Amniotic stem cell (primary cell): ENCODE data around the gene SLC1A4.

Source experiments
- DNase-seq: peaks from one replicate; lab custom pipeline; 2025; lab: John Stamatoyannopoulos, UW

SLC1A4 gene

DNA sequence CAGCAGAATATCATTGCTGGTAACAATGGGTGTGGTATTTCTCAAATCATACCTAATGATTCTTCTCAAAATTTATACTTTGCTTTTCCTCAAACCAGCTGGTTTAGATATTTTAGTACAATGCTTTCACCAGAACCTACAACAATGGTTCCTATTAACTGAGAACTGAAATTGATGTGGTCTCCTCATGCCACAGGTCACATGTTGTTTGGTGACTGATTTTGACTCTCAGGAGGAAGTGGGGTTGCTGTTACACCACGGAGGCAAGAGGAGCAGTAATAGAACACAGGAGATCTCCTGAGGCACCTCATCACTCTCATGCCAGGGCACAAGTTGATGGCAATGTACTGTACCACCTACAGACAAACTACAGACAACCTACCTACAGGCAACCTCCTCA, 64.0 kb downstream of the SLC1A4 start:
- DNase-seq = no peak

- DNase-seq = no peak
These were observed 65.7 kb downstream of the SLC1A4 start for GRCh38 chr2:65054749-65055421.

DNA sequence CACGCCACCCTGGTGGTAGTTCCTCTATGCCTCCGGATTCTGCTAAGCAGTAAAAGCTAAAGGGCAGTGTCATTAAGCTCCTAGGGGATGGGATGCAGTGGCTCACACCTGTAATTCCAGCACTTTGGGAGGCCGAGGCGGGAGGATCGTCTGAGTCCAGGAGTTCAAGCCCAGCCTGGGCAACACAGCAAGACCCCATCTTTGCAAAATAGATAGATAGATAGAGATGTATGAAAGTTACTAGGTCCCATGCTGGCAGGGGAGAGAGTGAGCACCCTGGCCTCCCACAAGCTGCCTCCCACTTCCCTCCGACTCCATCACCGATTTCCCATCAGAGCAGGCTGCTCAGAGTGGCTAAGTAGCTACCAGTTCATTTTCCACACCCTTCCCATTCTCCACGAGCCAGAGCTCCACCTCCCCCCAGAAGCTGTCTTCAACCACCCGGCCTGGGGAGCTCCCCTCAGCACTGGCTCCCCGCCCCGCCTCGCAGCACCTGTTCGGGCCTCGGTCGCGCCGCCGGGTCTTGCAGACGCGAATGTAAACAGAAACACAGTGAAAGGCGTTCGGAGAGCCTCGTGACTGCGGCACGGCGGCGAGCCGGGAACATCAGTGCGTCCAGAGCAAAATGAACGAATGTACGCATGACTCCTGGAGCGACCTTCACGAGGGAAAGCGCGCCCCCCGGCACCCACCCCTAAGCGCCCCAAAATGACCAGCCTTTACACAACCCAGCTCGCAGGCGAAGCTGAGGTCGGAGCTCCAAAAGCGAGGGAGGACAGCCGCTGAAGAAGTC, 66.4 kb downstream of the SLC1A4 start:
- DNase-seq = no peak

GRCh38 chr2:65056215-65057053, 67.2 kb downstream of the SLC1A4 start, which contains the start of gene CEP68:
Gene CEP68 (plus strand): TSS chr2:65056416. CDS start chr2:65069445, 13,029 bp downstream.
- DNase-seq = peak; percentile 91

DNA sequence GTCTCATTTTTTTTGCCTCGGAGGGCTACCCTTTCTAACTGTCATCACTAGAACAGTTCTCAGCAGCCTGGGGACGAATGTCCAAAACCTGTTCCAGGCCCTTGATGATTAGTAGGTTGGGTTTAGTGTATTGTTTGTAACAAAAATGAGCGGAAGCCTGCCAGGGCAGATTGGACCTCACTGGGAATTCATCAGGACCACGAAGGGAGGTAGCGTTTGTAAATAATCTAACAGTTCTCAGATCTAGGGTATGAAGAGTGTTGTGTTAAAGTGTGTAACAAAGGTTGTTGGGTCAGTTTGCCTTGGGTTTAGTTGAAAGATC, 67.8 kb downstream of the SLC1A4 start:
- no peak for DNase-seq

DNA sequence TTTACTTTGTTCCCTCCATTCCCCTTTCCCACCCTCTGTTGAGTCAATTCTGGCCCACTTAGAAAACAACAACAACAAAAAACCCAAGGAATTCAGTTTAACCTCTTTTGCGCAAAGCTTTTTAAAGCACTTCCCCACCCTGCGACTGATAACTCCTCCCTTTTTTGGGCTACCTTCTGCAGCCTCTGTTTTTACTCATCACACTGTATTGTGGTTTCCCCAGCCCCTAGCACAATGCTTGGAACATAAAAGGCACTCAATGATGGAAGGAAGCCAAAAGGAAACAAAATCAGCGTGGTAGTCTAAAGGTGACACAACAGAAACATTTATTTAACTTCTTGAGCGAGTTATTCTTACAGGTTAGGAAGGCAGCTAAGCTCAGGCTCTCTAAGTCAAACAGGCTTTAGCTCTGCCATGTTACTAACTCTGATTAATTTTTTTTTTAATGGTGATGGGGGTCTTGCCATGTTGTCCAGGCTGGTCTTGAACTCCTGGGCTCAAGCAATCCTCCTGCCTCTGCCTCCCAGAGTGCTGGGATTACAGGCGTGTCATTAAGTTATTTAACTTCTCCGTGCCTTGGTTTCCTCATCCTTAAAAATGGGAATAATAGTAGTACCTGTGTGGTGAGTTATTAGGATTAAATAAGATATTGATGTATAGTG, 68.3 kb downstream of the SLC1A4 start:
- DNase-seq = no peak

DNA sequence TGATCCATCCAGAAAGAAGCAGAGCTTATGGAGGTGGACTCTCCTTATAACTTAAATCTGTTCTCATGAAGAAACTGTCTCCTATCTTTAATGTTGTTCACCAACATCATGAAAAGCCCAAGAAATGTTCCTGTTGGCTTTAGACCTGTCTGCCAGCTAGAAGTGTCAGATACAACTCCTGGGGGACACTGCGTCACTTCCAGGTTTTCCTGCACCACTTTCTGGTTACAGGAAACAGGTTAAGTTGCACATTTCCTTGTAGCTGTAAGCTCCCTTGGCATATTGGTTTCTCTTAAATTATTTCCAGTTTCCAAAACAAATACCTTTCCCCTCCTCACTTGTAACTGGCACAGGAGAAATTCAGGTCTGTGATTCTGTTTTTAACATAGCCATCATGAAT, 69.9 kb downstream of the SLC1A4 start:
- no peak for DNase-seq

DNA sequence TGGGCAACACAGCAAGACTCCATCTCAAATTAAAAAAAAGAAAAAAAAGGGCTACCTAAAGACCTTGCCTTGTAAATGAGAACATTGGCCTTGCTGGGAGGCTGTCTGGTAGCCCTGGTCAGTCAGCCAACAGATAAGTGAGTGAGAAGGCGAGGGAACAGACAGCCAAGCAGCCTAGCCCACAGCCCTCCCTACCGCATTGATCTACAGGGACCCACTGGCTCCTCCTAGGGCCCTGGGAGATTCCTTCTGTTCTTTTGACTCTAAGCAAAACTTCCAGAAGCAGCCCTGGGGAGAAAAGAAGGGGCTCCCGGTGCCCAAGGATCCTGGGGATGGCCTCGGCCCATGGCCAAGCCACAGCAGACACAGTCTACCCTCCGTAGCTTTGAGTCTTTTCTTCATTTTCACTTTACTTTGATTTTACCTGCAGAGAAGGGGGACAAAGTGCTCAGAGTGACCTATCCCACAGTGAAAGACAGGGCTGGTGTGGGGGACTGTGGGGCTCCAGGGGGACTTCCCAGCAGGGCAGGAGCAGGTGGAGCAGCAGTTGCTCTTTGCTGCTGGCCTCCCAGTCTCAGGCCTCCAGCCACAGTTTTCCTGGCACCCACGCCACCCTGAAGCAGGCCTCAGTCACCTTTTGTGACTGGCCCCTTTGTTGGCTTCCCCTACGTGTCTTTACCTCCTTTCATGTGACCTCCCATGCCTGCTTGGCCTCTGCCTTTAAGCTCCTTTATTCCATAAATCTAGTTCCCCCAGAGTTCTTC, 72.1 kb downstream of the SLC1A4 start:
- DNase-seq = no peak

DNA sequence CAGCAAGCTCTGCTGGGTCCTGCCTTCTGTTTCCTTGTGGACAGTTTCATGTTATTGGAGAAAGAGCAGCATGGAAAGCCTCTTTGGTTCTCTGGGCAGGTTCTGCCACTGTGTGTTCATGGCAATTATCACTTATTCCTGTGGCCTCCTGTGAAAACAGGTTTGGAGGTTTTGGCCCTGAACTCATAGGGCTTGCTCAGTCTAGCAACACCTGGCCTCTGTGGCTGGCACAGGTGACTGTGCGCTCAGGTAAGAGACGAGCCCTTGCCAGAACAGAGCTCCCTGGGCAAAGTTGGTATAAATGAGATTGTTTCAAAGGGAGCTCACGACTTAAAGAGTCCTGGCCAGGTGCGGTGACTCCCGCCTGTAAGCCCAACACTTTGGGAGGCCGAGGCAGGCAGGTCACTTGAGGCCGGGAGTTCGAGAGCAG, 72.7 kb downstream of the SLC1A4 start:
- DNase-seq = no peak

DNA sequence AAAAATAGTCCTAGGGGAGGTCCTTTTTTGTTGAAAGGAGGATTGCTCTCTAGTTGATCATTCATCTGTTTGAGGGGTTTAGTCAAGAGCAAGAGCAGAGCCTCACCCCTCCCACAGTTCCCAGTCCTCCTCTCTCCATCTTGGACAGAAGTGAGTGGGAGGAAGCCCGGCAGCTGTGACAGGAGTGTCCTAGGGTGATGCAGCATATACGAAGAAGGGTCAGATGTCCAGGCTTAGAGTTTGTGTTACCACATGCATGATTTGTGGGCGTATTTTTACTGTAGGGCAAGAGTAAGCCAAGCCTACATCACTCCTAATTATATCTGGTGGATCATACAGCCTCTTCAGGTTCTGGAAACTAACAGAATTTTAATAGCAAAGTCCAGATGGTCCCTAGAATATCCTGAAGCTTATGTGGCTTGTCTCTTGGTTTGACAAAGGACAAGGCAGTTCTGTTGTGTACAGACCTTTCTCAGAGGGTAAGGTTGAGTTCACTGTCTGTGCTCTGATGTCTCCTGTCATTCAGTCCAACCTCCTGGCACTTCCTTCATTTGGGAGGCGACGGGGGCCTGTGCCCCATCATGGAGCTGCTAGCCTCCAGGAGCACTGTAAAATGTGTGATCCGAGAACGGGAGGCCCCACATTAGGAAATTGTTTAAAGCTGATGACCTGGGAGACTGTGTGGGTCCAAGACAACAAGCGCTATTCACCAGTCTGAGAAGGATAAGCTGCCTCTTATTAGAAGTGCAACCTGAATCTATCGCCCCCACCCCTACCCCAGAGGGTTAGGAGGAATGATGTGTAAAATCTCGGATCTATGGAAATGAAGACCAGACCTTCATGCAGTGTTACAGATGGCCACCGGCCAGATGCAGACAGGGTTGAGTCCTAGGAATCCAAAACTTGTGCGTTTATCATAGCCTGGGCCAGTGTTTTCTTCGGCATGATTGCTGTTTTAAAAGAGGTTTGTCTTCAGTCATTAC, 73.9 kb downstream of the SLC1A4 start:
- no peak for DNase-seq

DNA sequence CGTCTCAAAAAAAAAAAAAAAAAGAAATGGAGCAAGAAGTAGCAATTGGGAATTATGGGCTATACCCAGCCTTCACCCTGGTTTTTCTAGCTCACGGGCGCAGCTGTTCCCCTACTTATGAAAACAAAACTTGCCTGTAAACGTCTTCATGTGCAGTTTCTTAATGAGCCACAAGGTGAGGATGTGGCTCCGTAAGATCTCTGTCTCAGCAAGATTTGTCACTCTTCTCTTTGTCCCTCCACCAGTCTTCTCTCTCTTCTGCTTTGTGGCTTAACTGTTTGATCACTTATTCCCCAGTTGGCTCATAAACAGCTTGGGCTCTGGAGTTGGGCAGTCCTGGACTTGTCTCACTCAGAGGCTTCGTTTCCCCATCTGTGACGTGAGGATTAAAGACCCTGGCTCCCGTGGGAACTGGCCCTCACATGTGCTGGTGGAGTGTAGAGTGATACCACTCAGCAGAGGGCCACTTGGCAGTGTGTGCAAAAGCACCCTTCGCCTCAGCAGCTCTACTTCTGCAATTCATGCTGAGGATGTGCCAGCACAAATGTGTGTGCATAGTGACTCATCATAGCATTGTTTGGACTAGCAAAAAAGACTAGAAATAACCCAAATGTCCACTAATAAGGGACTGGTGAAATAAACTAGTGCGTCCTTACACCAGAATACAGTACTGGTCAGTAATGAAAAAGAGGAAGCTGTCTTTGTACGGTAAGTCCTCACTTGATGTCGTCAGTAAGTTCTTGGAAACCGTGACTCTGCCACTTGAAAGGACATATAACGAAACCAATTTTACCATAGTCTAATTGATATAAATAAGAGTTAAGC, 75.7 kb downstream of the SLC1A4 start:
- peak; percentile 52 for DNase-seq

- DNase-seq = no peak
These were observed 78.8 kb downstream of the SLC1A4 start for GRCh38 chr2:65067806-65068553.

- DNase-seq = no peak
These were observed 80.2 kb downstream of the SLC1A4 start for GRCh38 chr2:65069439-65069824.

- DNase-seq = no peak
These were observed 81.1 kb downstream of the SLC1A4 start for GRCh38 chr2:65070172-65070830.

DNA sequence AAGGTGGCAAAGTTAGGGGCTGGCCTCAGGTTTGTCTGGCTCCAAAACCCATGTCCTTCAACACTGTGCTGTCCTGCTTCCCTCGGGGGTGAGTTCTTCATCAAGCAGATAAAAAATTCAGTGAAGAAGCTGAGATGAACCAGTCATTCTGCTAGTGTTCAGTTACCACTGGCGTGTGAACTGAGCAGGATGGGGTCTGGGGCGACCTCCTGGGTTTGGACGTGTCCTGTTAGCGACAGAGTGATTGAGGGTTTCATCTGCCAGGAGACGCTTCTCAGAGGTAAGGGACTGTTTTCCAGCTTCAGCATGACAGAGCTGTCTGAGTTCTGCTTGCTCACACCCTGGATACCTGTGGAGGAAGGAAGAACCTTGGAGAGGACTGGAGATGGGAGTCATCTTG, 81.7 kb downstream of the SLC1A4 start:
- DNase-seq = no peak

DNA sequence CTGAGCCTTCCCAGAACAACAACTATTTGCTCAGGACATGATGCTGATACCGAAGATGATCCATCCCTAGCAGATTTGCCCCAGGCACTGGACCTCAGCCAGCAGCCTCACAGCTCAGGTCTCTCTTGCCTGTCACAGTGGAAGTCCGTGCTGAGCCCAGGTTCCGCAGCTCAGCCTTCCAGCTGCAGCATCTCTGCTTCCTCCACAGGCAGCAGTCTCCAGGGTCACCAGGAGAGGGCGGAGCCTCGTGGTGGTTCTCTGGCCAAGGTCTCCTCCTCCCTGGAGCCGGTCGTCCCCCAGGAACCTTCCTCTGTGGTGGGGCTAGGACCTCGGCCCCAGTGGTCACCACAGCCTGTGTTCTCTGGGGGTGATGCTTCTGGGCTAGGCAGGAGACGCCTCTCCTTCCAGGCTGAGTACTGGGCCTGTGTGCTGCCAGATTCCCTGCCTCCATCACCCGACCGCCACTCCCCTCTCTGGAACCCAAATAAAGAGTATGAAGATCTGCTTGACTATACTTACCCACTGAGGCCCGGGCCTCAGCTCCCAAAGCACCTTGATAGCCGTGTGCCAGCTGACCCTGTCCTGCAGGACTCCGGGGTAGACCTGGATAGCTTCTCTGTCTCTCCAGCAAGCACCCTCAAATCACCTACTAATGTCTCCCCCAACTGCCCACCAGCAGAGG, 82.4 kb downstream of the SLC1A4 start:
- no peak for DNase-seq

DNA sequence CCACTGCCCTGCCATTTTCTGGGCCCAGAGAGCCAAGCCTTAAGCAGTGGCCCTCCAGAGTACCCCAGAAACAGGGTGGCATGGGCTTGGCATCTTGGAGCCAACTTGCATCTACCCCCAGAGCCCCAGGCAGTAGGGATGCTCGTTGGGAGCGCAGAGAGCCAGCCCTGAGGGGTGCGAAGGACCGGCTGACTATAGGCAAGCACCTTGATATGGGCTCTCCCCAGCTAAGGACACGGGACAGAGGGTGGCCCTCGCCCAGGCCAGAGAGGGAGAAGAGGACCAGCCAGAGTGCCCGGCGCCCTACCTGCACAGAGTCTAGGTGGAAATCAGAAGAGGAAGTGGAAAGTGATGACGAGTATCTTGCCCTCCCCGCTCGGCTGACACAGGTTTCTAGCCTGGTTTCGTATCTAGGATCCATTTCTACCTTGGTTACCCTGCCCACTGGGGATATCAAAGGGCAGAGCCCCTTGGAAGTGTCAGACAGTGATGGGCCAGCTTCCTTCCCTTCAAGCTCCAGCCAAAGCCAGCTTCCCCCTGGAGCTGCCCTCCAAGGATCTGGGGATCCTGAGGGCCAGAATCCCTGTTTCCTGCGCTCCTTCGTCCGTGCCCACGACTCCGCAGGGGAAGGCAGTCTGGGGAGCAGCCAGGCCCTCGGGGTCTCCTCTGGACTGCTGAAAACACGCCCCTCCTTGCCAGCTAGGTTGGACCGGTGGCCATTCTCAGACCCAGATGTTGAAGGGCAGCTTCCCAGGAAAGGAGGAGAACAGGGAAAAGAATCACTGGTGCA, 83.2 kb downstream of the SLC1A4 start:
- no peak for DNase-seq
